ENCODE results near the gene AK4. TPM values are rescaled to one million over a fixed set of nuclear protein-coding genes. Genes with fewer than 3 reads are reported as not detected.

The AK4 gene
- total and polyA plus RNA-seq, 2 experiments from 2014 or later: 61.5 to 76.1 TPM

GRCh38 chr1:65150108-65150463 is 2.1 kb downstream of the AK4 start:
- peak overlapping the region; percentile 78 for H3K27ac ChIP-seq
- H3K36me3 ChIP-seq (replicated peaks; ENCODE audit: insufficient read depth, low read depth): no peaks in the 10 kb centered on the region
- H2AFZ ChIP-seq: no peak overlapping the region
- no peak overlapping the region for H3K4me3 ChIP-seq
- no peak for TF ChIP-seq EZH2 (IDR thresholded peaks at IDR 0.05; ENCODE audit: borderline replicate concordance)
- DNase-seq (ENCODE audit: low spot score): no peak
- no peaks in the 10 kb centered on the region for H4K20me1 ChIP-seq (ENCODE audit: insufficient read depth, poor library complexity, severe bottlenecking)
- H3K9me2 ChIP-seq (replicated peaks; ENCODE audit: insufficient read depth): no peaks in the 10 kb centered on the region
- H3K4me1 ChIP-seq (ENCODE audit: insufficient read depth): peaks cover 4% of the 10 kb centered on the region
- peak overlapping the region; percentile 98 for H3K4me2 ChIP-seq
- H3K27me3 ChIP-seq: peaks cover 10% of the 10 kb centered on the region
- H3K9me3 ChIP-seq (ENCODE audit: low read depth): no peaks in the 10 kb centered on the region
- peaks cover 52% of the 10 kb centered on the region for H3K79me2 ChIP-seq

GRCh38 chr1:65150583-65151263 is 2.7 kb downstream of the AK4 start:
- Histone ChIP-seq H3K79me2 (peaks cover 58% of the 10 kb centered on the region), H3K9me2 (replicated peaks; ENCODE audit: insufficient read depth) (no peaks in the 10 kb centered on the region), H4K20me1 (ENCODE audit: insufficient read depth, poor library complexity, severe bottlenecking) (no peaks in the 10 kb centered on the region), H3K4me2 (peak overlapping the region; percentile 98), H3K9me3 (ENCODE audit: low read depth) (no peaks in the 10 kb centered on the region), H3K36me3 (replicated peaks; ENCODE audit: insufficient read depth, low read depth) (no peaks in the 10 kb centered on the region), H3K4me1 (ENCODE audit: insufficient read depth) (peaks cover 4% of the 10 kb centered on the region), H3K4me3 (no peak overlapping the region), H3K27ac (peak overlapping the region; percentile 78), H2AFZ (no peak overlapping the region), H3K27me3 (peaks cover 10% of the 10 kb centered on the region)
- DNase-seq (ENCODE audit: low spot score): no peak
- 65% methylated on average over 21 of the region's 23 CpGs for WGBS (ENCODE audit: low lambda C conversion rate, missing lambda C conversion rate)
- TF ChIP-seq EZH2phosphoT487 (IDR thresholded peaks at IDR 0.05; ENCODE audit: low read depth, severe bottlenecking, unreplicated experiment): no peak
- no peak for TF ChIP-seq CTCF (IDR thresholded peaks at IDR 0.05; ENCODE audit: poor library complexity)
- no peak for TF ChIP-seq EZH2 (IDR thresholded peaks at IDR 0.05; ENCODE audit: borderline replicate concordance)

GRCh38 chr1:65151641-65152040 is 3.6 kb downstream of the AK4 start:
- Histone ChIP-seq H3K79me2 (peaks cover 66% of the 10 kb centered on the region), H4K20me1 (ENCODE audit: insufficient read depth, poor library complexity, severe bottlenecking) (no peaks in the 10 kb centered on the region)
- DNase-seq (ENCODE audit: low spot score): no peak

More at GRCh38 chr1:65151641-65152040, 3.6 kb downstream of the AK4 start:
- no peak for TF ChIP-seq EZH2phosphoT487 (IDR thresholded peaks at IDR 0.05; ENCODE audit: low read depth, severe bottlenecking, unreplicated experiment)
- TF ChIP-seq CTCF (IDR thresholded peaks at IDR 0.05; ENCODE audit: poor library complexity): no peak
- no peak for TF ChIP-seq EZH2 (IDR thresholded peaks at IDR 0.05; ENCODE audit: borderline replicate concordance)
- Histone ChIP-seq H3K4me1 (ENCODE audit: insufficient read depth) (peaks cover 4% of the 10 kb centered on the region), H3K36me3 (replicated peaks; ENCODE audit: insufficient read depth, low read depth) (no peaks in the 10 kb centered on the region), H3K9me2 (replicated peaks; ENCODE audit: insufficient read depth) (no peaks in the 10 kb centered on the region), H3K4me3 (no peak overlapping the region), H3K27me3 (peaks cover 6% of the 10 kb centered on the region), H3K27ac (no peak overlapping the region), H2AFZ (no peak overlapping the region), H3K4me2 (peak overlapping the region; percentile 98), H3K9me3 (ENCODE audit: low read depth) (no peaks in the 10 kb centered on the region)
- 73% methylated on average over 1 of the region's 1 CpG for WGBS (ENCODE audit: low lambda C conversion rate, missing lambda C conversion rate)
